Aorta (tissue), 5 donors: ENCODE data around the gene LUC7L. TPM values are rescaled to one million over a fixed set of nuclear protein-coding genes. Genes with fewer than 3 reads are reported as not detected.
"Not testable (repeated sequence)": the region's sequence is repeated elsewhere in the genome, so short reads cannot be mapped to it uniquely, and the experiment has no call there.

Experiments
- ATAC-seq: fragments of 200-7000 bp; cut with Tn5 transposase; one replicate; pipeline ENCODE4 v1.9.1; 2022; ENCODE audit warnings: moderate library complexity; ENCODE audit not compliant: low FRiP score
- DNase-seq, 2 donors: peaks; one replicate each; pipeline ENCODE4 v3.0.0-alpha.2; 2020
- H3K27ac ChIP-seq, 2 donors: one replicate each; pipeline ENCODE4 v1.5.1; 2013; ENCODE audit warnings: low read length in 2 of 2, mild to moderate bottlenecking in 2 of 2, moderate library complexity in 2 of 2, control low read depth in 1 of 2, inconsistent platforms in 1 of 2, low read depth in 1 of 2
- H3K27me3 ChIP-seq, 2 donors: one replicate each; pipeline ENCODE4 v1.6.1; 2013; ENCODE audit warnings: control low read depth in 1 of 2, low read length in 1 of 2, mild to moderate bottlenecking in 1 of 2, moderate library complexity in 1 of 2; ENCODE audit not compliant: insufficient read depth in 2 of 2, control insufficient read depth in 1 of 2
- H3K36me3 ChIP-seq, 2 donors: one replicate each; pipeline ENCODE4 v1.6.1; 2013; ENCODE audit warnings: control low read depth in 1 of 2, low read length in 1 of 2, mild to moderate bottlenecking in 1 of 2; ENCODE audit not compliant: insufficient read depth in 2 of 2, control insufficient read depth in 1 of 2
- H3K4me1 ChIP-seq, 2 donors: one replicate each; pipeline ENCODE4 v1.6.1; 2013; ENCODE audit warnings: low read length in 2 of 2, control low read depth in 1 of 2, mild to moderate bottlenecking in 1 of 2, moderate library complexity in 1 of 2; ENCODE audit not compliant: insufficient read depth in 2 of 2, control insufficient read depth in 1 of 2
- H3K4me3 ChIP-seq, 2 donors: one replicate each; pipeline ENCODE4 v1.5.1; 2013; ENCODE audit warnings: low read length in 2 of 2, control low read depth in 1 of 2, mild to moderate bottlenecking in 1 of 2
- H3K9me3 ChIP-seq: one replicate; pipeline ENCODE4 v1.6.1; 2013; ENCODE audit warnings: mild to moderate bottlenecking, low read length; ENCODE audit not compliant: control insufficient read depth
- WGBS, 2 donors: extraction: QIAGEN DNeasy Blood & Tissue Kit; methylation state at CpG; one replicate each; pipeline ENCODE4 v1.1.7; 2013; 5-methylcytosine and 5-hydroxymethylcytosine counted together
- intact Hi-C, 2 donors: fragments of 100-400 bp; cut with DNase I; formaldehyde crosslinking; loops; one replicate each; pipeline versions ENCODE4 v1.14.2 to v1.15.0; 2022
- polyA plus RNA-seq, 2 donors: library from polyadenylated mRNA; stranded (reverse); fragments of 200-250 nt; gene quantifications; one replicate each; pipeline ENCODE4 v1.2.3, GENCODE V29; 2013
- total RNA-seq, 2 donors: library from RNA; stranded (reverse); fragmentation: NEBNext Ultra II Directional; extraction: Animal tissue kit (Norgen Biotek cat#: 25700); gene quantifications; one replicate each; pipeline ENCODE4 v1.2.1, GENCODE V29; 2021
- donor health status: healthy with polysubstance abuse.
- donor health status: Bipolar disorder and iron deficiency.
- donor health status: DM: no; HTN: no; CAD: no.
- donor health status: DM: no; HTN: no; CAD: no.
- donor health status: DM: yes; HTN: yes; CAD: no.

Gene LUC7L
- total and polyA plus RNA-seq, 4 donors: 28.4 to 346 (median 84.0) TPM

DNA sequence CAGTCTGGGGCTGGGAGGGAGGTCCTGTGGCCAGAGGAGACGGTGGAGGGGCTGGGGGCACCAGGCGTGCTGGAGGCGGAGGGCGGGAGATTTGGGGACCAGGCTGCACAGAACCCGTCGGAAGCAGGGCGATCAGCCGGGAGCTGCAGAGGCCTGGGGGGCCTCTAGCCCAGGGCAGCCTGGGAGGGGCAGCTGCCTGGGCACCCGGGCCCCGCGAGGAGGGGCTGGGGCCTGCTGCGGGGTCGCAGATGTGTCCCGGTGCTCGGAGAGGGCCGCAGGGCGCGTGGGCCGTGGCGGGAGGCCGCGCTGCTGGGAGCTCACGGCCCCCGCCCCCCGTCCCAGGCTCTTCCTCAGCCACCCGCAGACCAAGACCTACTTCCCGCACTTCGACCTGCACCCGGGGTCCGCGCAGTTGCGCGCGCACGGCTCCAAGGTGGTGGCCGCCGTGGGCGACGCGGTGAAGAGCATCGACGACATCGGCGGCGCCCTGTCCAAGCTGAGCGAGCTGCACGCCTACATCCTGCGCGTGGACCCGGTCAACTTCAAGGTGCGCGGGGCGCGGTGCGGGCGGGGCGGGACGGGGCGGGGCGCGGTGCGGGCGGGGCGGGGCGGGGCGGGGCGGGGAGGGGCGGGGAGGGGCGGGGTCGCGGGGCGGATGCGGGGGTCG lies 75.6 kb downstream of the LUC7L start:
- H3K4me1 ChIP-seq, H3K9me3 ChIP-seq, H3K36me3 ChIP-seq, DNase-seq, ATAC-seq, H3K27me3 ChIP-seq, H3K27ac ChIP-seq, intact Hi-C loops, H3K4me3 ChIP-seq: not testable (repeated sequence)
- WGBS, 2 donors: 3% methylated on average over 19 of the region's 74 CpGs; no CpG with 5 or more reads in 1 of the 2 donors

DNA sequence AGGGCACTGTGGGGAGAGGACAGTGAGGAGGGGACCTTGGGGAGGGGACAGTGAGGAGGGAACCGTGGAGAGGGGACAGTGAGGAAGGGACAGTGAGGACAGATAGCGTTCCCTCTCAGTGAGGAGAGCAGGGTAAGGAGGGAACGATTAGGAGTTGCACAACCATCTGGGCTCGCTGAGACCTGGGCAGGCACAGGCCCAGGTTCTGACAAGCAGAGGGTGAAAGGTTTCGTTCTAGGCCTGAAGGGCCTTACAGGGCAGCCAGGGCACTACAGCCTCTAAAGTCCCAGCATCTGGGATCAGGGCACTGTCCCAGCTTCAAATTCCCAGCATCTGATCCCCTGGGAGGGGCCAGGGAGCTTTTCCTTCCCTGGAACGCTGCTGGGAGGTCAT lies 76.1 kb downstream of the LUC7L start:
- H3K4me1 ChIP-seq, DNase-seq, H3K9me3 ChIP-seq, H3K4me3 ChIP-seq, ATAC-seq, H3K27ac ChIP-seq, H3K36me3 ChIP-seq, H3K27me3 ChIP-seq, intact Hi-C loops: not testable (repeated sequence)
- WGBS, 2 donors: 83% methylated on average over 4 of the region's 6 CpGs

DNA sequence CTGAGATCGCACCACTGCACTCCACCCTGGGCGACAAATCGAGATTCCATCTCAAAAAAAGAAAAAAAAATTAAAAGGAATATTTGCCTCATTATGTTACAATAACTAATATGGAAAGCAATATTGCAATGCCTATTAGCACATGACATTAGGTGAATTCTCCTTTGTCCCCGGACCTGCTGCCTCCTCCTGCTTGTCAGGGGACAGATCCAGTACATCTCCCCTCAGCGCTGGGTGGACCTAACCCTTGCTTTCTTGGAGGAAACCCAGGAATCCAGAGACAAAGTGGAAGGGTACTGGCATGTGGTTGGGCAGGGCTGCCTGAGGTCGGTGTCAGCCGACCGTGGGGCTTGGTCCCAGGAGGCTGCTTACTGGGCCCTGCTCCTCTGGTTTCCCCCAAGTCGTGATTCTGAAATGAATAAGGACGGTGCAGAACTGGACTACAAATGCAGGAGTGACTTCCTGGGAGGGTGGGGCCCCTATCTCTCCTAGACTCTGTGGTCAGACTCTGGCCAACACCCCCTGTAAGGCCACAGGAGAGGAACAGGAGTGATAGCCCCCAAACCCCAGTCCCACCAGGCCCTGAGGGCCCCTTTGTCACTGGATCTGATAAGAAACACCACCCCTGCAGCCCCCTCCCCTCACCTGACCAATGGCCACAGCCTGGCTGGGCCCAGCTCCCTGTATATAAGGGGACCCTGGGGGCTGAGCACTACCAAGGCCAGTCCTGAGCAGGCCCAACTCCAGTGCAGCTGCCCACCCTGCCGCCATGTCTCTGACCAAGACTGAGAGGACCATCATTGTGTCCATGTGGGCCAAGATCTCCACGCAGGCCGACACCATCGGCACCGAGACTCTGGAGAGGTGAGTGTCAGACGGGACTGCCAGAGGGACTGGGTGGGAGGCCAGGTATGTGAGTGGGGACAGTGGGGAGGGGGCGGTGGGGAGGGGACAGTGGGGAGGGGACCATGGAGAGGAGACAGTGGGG lies 76.8 kb downstream of the LUC7L start, which contains the start of gene HBZ:
Gene HBZ (plus strand): TSS at position 504 of the 988 bp plus-strand sequence. CDS start 266 bp downstream, at position 770.
- H3K4me1 ChIP-seq: no peaks in the 10 kb centered on the region
- no peak within 1 kb of the TSS for H3K4me3 ChIP-seq
- DNase-seq (peak in 1 of 2 donors; percentile 61), ATAC-seq (no peak)
- no peak within 1 kb of the TSS for H3K27ac ChIP-seq
- 78 to 80% methylated on average over 17 of the region's 17 CpGs for WGBS, 2 donors
- no peaks in the 10 kb centered on the region for H3K9me3 ChIP-seq
- no peaks in the 10 kb centered on the region for H3K36me3 ChIP-seq
- intact Hi-C loops: no loop called here
- H3K27me3 ChIP-seq: peaks cover 0 to 2% of the 10 kb centered on the region in 2 donors

DNA sequence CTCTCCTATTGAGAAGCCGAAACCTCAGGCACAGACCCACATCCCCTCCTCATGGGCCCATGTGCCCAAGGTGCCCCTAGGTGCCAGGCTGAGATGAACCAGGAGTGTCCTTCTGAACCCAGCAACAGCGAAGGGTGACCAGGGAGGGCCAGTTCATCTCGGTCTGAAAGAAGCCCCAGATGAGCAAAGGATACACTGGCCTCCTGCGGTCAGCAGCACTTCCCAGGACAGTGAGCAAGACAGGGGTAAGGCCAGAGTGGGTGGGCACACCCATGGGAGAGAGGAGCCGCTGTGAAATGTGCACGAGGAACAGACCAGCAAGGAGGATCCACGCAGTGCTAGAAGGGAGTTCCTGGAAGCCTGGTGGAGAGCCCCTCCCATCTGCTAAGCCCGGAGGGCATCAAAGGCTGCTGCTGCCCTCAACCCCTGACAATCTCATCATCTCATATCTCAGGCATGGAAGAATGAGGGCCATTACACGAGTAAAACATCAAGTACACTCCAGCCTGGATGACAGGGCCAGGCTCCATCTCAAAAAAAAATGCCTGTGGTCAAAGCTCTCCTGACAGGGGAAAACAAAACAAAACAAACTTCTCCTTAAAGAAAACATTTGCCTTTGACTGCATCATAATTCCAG lies 80.1 kb downstream of the LUC7L start:
- DNase-seq: peak in 1 of 2 donors; percentile 15
- WGBS, 2 donors: 41 to 47% methylated on average over 9 of the region's 9 CpGs
- Histone ChIP-seq H3K4me1 (no peaks in the 10 kb centered on the region), H3K4me3 (no peak overlapping the region), H3K36me3 (no peaks in the 10 kb centered on the region), H3K9me3 (no peaks in the 10 kb centered on the region), H3K27ac (no peak overlapping the region), H3K27me3 (no peaks in the 10 kb centered on the region)
- ATAC-seq: no peak
- intact Hi-C loops: no loop called here

DNA sequence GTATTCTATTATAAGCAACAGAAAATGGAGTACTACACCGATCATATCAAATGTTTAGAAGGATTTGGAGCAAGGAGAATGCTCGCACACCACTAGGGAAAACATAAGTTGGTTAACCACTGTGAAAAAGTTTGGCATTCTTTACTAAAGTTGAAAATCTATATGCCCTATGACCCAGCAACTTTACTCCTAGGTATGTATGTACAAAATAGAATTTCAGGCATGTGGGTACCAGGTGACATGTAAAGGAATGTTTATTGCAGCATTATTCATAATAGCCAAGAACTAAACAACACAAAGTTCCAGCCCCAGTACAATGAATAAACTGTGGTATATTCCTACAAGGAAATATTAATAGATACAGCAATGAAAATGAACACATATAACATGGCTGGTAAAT lies 82.6 kb downstream of the LUC7L start:
- no peak for DNase-seq
- intact Hi-C loops: no loop called here

DNA sequence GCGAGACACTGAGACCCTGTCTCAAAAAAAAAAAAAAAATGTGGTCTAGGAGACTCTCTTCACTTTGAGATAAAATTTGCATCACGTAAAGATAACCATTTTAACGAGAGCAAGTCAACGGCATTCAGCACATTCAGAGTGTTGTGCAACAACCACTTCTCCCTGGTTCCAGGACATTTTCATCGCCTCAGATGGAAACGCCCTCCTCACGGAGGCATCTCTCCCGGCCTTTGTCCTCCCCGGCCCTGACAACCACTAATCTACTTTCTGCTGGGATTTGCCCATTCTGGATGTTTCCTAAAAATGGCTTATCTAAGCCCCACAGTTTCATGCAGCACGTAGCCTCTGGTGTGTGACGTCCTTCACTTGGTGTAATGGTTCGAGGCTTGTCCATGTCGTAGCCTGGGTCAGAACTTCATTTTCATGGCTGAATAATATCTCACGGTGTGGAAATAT lies 84.4 kb downstream of the LUC7L start:
- DNase-seq: no peak
- WGBS, 2 donors: 89 to 90% methylated on average over 14 of the region's 14 CpGs
- Histone ChIP-seq H3K27ac (no peak overlapping the region), H3K9me3 (no peaks in the 10 kb centered on the region), H3K27me3 (no peaks in the 10 kb centered on the region), H3K4me1 (no peaks in the 10 kb centered on the region), H3K4me3 (no peak overlapping the region), H3K36me3 (no peaks in the 10 kb centered on the region)
- no peak for ATAC-seq
- intact Hi-C loops: no loop called here

More for the DNA sequence above, 82.6 kb downstream of the LUC7L start:
- no peaks in the 10 kb centered on the region for H3K27me3 ChIP-seq
- ATAC-seq: no peak
- 81 to 83% methylated on average over 2 of the region's 2 CpGs for whole genome bisulfite sequencing, 2 donors
- no peak overlapping the region for H3K27ac ChIP-seq
- no peaks in the 10 kb centered on the region for H3K9me3 ChIP-seq
- H3K36me3 ChIP-seq: no peaks in the 10 kb centered on the region
- H3K4me3 ChIP-seq: no peak overlapping the region
- H3K4me1 ChIP-seq: no peaks in the 10 kb centered on the region

DNA sequence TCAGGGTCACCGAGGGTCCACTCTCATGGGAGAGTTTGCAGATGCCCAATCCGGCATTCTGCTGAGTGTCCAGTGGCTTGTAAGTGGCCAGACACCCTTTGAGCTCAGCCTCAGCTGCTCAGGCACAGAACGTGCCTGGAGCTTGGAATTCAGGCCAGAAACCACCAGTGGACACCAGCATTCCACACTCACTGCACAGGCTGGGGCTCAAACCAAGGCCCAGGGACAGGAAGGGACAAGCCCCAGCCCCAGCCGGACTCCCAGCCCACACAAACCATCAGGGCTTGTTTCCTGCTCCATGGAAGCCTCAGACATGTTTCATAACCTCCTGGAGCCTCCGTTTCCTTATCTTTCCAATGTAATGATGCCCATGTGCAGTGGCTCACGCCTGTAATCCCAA lies 85.8 kb downstream of the LUC7L start:
- H3K36me3 ChIP-seq: no peaks in the 10 kb centered on the region
- no peaks in the 10 kb centered on the region for H3K9me3 ChIP-seq
- no peak for ATAC-seq
- DNase-seq: no peak
- H3K27ac ChIP-seq: no peak overlapping the region
- 54 to 56% methylated on average over 6 of the region's 6 CpGs for WGBS, 2 donors
- intact Hi-C loops: no loop called here
- H3K27me3 ChIP-seq: no peaks in the 10 kb centered on the region
- no peak overlapping the region for H3K4me3 ChIP-seq
- H3K4me1 ChIP-seq: no peaks in the 10 kb centered on the region

DNA sequence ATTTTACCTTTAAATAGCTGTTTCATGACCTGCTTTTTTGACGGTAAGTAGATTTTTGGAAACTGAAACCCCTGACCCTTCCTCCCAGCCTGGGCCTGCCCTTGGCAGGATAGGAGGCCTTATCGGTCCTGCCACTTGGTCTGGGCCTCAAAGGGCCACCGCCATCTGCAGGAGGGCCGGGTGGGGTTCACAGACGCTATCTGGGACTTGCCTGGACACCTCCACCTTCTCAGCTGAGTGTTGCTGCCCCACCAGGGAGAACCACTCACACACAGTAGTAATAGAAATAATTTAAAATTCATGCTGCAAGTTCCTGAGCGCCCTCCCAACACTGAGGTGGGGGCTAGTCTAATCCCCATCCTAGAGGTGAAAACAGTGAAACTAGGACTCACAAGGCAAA lies 86.2 kb downstream of the LUC7L start:
- Histone ChIP-seq H3K27me3 (no peaks in the 10 kb centered on the region), H3K9me3 (no peaks in the 10 kb centered on the region), H3K27ac (no peak overlapping the region), H3K36me3 (no peaks in the 10 kb centered on the region), H3K4me1 (no peaks in the 10 kb centered on the region), H3K4me3 (no peak overlapping the region)
- DNase-seq (no peak), ATAC-seq (no peak)
- 81% methylated on average over 6 of the region's 6 CpGs for WGBS, 2 donors
- intact Hi-C loops: no loop called here
